DND-41 (cell line): ENCODE results near the gene CPLANE2.
"Not testable (repeated sequence)": the region's sequence is repeated elsewhere in the genome, so short reads cannot be mapped to it uniquely, and the experiment has no call there.

Experiments
- ATAC-seq: fragments of 200-7000 bp; cut with Tn5 transposase; 3 replicates; pipeline ENCODE4 v1.9.1; 2021; ENCODE audit warnings: low read depth; ENCODE audit not compliant: insufficient read depth
- DNase-seq: peaks from one replicate; pipeline ENCODE4 v3.0.0-alpha.2; 2020
- H2AFZ ChIP-seq: 2 replicates; pipeline ENCODE4 v1.6.0; 2012; ENCODE audit warnings: low read depth, low read length
- H3K27ac ChIP-seq: 2 replicates; pipeline ENCODE4 v1.5.1; 2012; ENCODE audit warnings: low read length, inconsistent platforms
- H3K27me3 ChIP-seq: fragments of 200-600 bp; sonication (generic); 2 replicates; pipeline ENCODE4 v1.6.0; 2012; ENCODE audit warnings: low read length, mild to moderate bottlenecking, inconsistent platforms; ENCODE audit not compliant: insufficient read depth, poor library complexity
- H3K36me3 ChIP-seq: 2 replicates; pipeline ENCODE4 v1.5.1; 2012; ENCODE audit warnings: low read length, inconsistent platforms; ENCODE audit not compliant: insufficient read depth
- H3K4me1 ChIP-seq: 2 replicates; pipeline ENCODE4 v1.5.1; 2012; ENCODE audit warnings: mild to moderate bottlenecking, low read length; ENCODE audit not compliant: insufficient read depth
- H3K4me2 ChIP-seq: 2 replicates; pipeline ENCODE4 v1.6.0; 2012; ENCODE audit warnings: mild to moderate bottlenecking, moderate library complexity, low read length, inconsistent platforms; ENCODE audit not compliant: insufficient read depth
- H3K4me3 ChIP-seq, 2 experiments: fragments of 200-600 bp in 1 of 2; shearing (Covaris generic) in 1 of 2; 2 replicates each; pipeline ENCODE4 v1.5.1; 2012 to 2016; ENCODE audit warnings: inconsistent platforms in 2 of 2, low read length in 2 of 2, mild to moderate bottlenecking in 2 of 2, low read depth in 1 of 2, moderate library complexity in 1 of 2
- H3K79me2 ChIP-seq: 2 replicates; pipeline ENCODE4 v1.6.0; 2012; ENCODE audit warnings: low read length, inconsistent platforms; ENCODE audit not compliant: insufficient read depth
- H3K9ac ChIP-seq: 2 replicates; pipeline ENCODE4 v1.6.0; 2012; ENCODE audit warnings: low read depth, mild to moderate bottlenecking, inconsistent platforms, low read length, moderate library complexity
- H3K9me3 ChIP-seq: 2 replicates; pipeline ENCODE4 v1.5.1; 2012; ENCODE audit warnings: low read length, moderate library complexity, mild to moderate bottlenecking, inconsistent platforms; ENCODE audit not compliant: insufficient read depth, severe bottlenecking
- H4K20me1 ChIP-seq: 2 replicates; pipeline ENCODE4 v1.6.0; 2012; ENCODE audit warnings: low read length; ENCODE audit not compliant: insufficient read depth
- CTCF ChIP-seq: IDR thresholded peaks from 2 replicates; pipeline ENCODE4 v1.5.1; 2012; ENCODE audit warnings: borderline replicate concordance, low read length, moderate library complexity, mild to moderate bottlenecking; ENCODE audit not compliant: poor library complexity, severe bottlenecking; ENCODE audit errors: extremely low read depth
- EZH2 ChIP-seq: IDR thresholded peaks from 3 replicates; pipeline ENCODE4 v1.6.1; 2012; ENCODE audit warnings: borderline replicate concordance, low read depth, mild to moderate bottlenecking, moderate library complexity, low read length, inconsistent platforms; ENCODE audit not compliant: severe bottlenecking

CPLANE2 gene

GRCh38 chr1:16260814-16261213 is 23.8 kb upstream of the CPLANE2 start:
- H3K27me3 ChIP-seq = no peaks in the 10 kb centered on the region
- TF ChIP-seq CTCF = no peak
- no peaks in the 10 kb centered on the region for H3K4me1 ChIP-seq
- no peak for ATAC-seq
- no peak overlapping the region for H3K4me2 ChIP-seq
- H3K79me2 ChIP-seq = peaks cover 17% of the 10 kb centered on the region
- no peaks in the 10 kb centered on the region for H3K9me3 ChIP-seq
- no peak overlapping the region for H3K27ac ChIP-seq
- DNase-seq = no peak
- peaks cover 7% of the 10 kb centered on the region; the same call in 1 of the 2 replicates for H4K20me1 ChIP-seq
- H3K4me3 ChIP-seq = no peak overlapping the region
- H3K36me3 ChIP-seq = peaks cover 19% of the 10 kb centered on the region
- H2AFZ ChIP-seq = no peak overlapping the region
- no peak overlapping the region for H3K9ac ChIP-seq

DNA sequence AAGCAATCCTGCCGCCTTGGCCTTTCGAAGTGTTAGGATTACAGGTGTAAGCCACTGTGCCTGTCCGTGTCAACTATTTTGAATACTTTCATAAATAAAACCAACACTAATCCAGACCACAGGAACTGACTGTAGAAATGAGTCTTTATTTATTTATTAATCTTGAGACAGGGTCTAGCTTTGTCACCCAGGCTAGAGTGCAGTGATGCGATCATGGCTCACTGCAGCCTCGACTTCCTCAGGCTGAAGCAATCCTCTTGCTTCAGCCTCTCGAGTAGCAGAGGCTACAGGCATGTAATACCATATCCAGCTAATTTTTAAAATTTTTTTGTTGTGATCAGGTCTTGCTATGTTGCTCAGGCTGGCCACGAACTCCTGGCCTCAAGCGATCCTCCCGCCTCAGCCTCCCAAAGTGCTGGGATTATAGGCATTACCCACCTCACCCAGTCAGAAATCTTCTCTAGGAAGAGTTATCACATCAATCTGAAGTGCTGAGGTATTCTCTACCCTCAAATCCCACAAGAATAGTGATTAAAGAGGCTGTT is 21.7 kb upstream of the CPLANE2 start:
- no peak for ATAC-seq
- H3K36me3 ChIP-seq = peaks cover 36% of the 10 kb centered on the region
- H2AFZ ChIP-seq = no peak overlapping the region
- H3K4me2 ChIP-seq = no peak overlapping the region
- H3K9me3 ChIP-seq = no peaks in the 10 kb centered on the region
- no peak overlapping the region for H3K27ac ChIP-seq
- no peak overlapping the region for H3K4me3 ChIP-seq
- no peaks in the 10 kb centered on the region for H3K27me3 ChIP-seq
- H3K9ac ChIP-seq = no peak overlapping the region
- TF ChIP-seq CTCF (no peak), EZH2 (no peak)
- H3K4me1 ChIP-seq = no peaks in the 10 kb centered on the region
- peaks cover 7% of the 10 kb centered on the region for H3K79me2 ChIP-seq
- 0 out of 2 replicates have a peak, but pooled peaks cover 2% of the 10 kb centered on the region for H4K20me1 ChIP-seq
- DNase-seq = no peak

DNA sequence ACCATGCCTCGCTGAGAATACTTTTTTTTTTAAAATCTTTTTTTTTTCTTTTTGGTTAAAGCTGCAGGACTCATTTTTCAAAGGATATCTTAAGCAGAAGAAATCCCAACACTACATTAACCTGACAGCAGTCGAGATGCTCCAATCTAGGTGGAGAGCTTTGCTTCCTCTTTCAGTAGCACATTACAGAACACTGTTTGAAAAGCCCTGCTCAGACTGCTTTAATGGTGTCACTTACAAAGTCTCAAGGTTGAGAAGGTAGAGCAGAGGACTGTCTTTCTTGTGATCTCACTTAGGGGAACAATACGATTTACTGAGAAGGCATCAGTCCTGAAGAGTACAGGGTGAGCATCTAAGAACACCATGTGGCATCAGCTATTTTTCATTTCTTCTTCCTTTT is 21.0 kb upstream of the CPLANE2 start:
- 0 out of 2 replicates have a peak, but pooled peaks cover 2% of the 10 kb centered on the region for H4K20me1 ChIP-seq
- ATAC-seq = no peak

DNA sequence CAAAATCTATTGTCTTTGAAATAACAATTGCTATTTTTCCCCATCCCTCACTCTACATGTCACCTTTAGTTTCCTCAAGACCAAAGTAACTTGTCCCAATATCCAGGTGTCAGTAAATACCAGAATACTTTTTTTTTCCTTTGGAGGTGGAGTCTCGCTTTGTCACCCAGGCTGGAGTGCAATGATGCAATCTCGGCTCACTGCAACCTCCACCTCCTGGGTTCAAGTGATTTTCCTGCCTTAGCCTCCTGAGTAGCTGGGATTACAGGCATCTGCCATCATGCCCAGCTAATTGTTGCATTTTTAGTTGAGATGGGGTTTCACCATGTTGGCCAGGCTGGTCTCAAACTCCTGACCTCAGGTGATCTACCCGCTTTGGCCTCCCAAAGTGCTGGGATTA is 20.6 kb upstream of the CPLANE2 start:
- H4K20me1 ChIP-seq, H3K79me2 ChIP-seq, H3K9ac ChIP-seq, H3K27ac ChIP-seq, H3K9me3 ChIP-seq, H3K4me1 ChIP-seq, H2AFZ ChIP-seq, ATAC-seq, H3K4me2 ChIP-seq, DNase-seq, H3K27me3 ChIP-seq, H3K4me3 ChIP-seq: not testable (repeated sequence)
- H3K36me3 ChIP-seq = peaks cover 45% of the 10 kb centered on the region

More for the DNA sequence above, 21.0 kb upstream of the CPLANE2 start:
- no peak overlapping the region for H2AFZ ChIP-seq
- peaks cover 42% of the 10 kb centered on the region for H3K36me3 ChIP-seq
- no peak for DNase-seq
- no peaks in the 10 kb centered on the region for H3K4me1 ChIP-seq
- H3K4me3 ChIP-seq = no peak overlapping the region
- H3K4me2 ChIP-seq = no peak overlapping the region
- peaks cover 5% of the 10 kb centered on the region for H3K79me2 ChIP-seq
- no peaks in the 10 kb centered on the region for H3K27me3 ChIP-seq
- no peak overlapping the region for H3K9ac ChIP-seq
- TF ChIP-seq EZH2 = no peak
- no peak for TF ChIP-seq CTCF
- H3K9me3 ChIP-seq = no peaks in the 10 kb centered on the region
- H3K27ac ChIP-seq = no peak overlapping the region
